Peyer's patch (tissue), 4 donors: Measurements from ENCODE around the gene ETV6. TPM values are rescaled to one million over a fixed set of nuclear protein-coding genes. Genes with fewer than 3 reads are reported as not detected.
A peak's percentile ranks its signal among the peaks of the same experiment; 100 is the strongest.

Experiments
- DNase-seq, 3 donors: peaks; one replicate each; pipeline ENCODE4 v3.0.0-alpha.2; 2017 to 2019
- H3K27ac ChIP-seq, 4 donors: fragments of 200-600 bp; sonication (generic); one replicate each; pipeline ENCODE4 v1.5.1; 2016 to 2019
- H3K27me3 ChIP-seq, 2 donors: fragments of 200-600 bp; sonication (generic); one replicate each; pipeline ENCODE4 v1.5.1; 2019
- H3K36me3 ChIP-seq, 3 donors: fragments of 200-600 bp; sonication (generic); one replicate each; pipeline ENCODE4 v1.5.1; 2016 to 2019
- H3K4me1 ChIP-seq, 4 donors: fragments of 200-600 bp; sonication (generic); one replicate each; pipeline ENCODE4 v1.5.1; 2016 to 2019
- H3K4me3 ChIP-seq, 4 donors: fragments of 200-600 bp; sonication (generic); 1 replicate in 3 of 4; 2 replicates in 1 of 4; pipeline ENCODE4 v1.5.1; 2016 to 2019; ENCODE audit warnings: mild to moderate bottlenecking in 1 of 4
- H3K9me3 ChIP-seq, 4 donors: fragments of 200-600 bp; sonication (generic); one replicate each; pipeline ENCODE4 v1.5.1; 2016 to 2019; ENCODE audit warnings: mild to moderate bottlenecking in 1 of 4
- POLR2A ChIP-seq, 2 donors: fragments of 450-650 bp; IDR thresholded peaks; one replicate each; pipeline ENCODE4 v1.5.1; 2017; ENCODE audit warnings: antibody characterized with exemption in 2 of 2, mild to moderate bottlenecking in 2 of 2, moderate library complexity in 2 of 2
- total RNA-seq, 4 donors: library from RNA; depleted of rRNA; stranded (reverse); fragments of >200 nt; gene quantifications; one replicate each; pipeline ENCODE4 v1.1.0, GENCODE V29; 2016
- TF ChIP-seq, protein P1 (sequence below), 6 experiments: fragments of 450-650 bp in 4 of 6; fragments of 200-600 bp in 2 of 6; sonication (generic) in 1 of 6; IDR thresholded peaks; one replicate each; pipeline ENCODE4 v1.5.1; 2017 to 2019; ENCODE audit warnings: antibody characterized with exemption in 6 of 6, mild to moderate bottlenecking in 3 of 6, moderate library complexity in 1 of 6

The ETV6 gene
- total RNA-seq, 4 donors from 2014 or later = 35.4 to 49.5 (median 42.2) TPM

DNA sequence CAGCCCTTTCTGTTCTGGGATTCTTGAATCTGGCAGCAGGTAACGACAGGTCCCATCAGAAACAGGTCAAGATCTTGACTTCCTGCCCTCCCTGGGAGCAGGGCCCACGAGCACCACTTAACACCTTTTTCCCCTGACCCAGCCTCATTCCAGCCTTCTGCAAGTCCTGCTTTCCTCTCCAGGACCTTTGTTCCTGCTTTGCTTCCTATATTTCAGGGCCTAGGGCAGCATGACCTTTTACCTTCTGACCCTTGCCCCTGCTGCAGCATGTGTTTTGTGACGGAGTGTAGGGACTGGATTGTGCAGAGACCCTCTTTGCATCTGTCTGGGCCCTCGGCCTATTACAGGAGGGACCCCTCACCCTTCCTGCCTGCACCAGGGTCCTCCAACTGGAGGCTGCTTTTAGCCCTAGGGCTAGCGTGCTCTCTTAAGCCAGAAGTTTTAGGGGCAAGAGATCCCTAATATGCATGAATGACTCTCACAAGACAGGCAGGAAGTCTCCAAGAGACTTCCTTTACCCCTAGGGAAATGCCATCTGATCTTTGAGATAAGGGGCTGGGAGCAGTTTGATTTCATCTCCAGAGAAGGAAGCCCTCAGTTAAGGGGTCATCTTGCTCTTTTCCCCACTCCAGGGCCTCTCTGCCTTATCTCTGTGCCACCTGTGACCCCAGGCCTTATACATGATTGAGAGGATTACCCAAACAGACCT, 211.8 kb downstream of the ETV6 start:
- Histone ChIP-seq H3K36me3 (peaks cover 0 to 17% (median 0%) of the 10 kb centered on the region in 3 donors), H3K27me3 (no peaks in the 10 kb centered on the region), H3K4me1 (peaks cover 0 to 28% (median 4%) of the 10 kb centered on the region in 4 donors), H3K4me3 (no peak overlapping the region), H3K9me3 (no peaks in the 10 kb centered on the region), H3K27ac (peak overlapping the region in 2 of 4 donors; percentile 25 to 77)
- TF ChIP-seq, protein P1, sequence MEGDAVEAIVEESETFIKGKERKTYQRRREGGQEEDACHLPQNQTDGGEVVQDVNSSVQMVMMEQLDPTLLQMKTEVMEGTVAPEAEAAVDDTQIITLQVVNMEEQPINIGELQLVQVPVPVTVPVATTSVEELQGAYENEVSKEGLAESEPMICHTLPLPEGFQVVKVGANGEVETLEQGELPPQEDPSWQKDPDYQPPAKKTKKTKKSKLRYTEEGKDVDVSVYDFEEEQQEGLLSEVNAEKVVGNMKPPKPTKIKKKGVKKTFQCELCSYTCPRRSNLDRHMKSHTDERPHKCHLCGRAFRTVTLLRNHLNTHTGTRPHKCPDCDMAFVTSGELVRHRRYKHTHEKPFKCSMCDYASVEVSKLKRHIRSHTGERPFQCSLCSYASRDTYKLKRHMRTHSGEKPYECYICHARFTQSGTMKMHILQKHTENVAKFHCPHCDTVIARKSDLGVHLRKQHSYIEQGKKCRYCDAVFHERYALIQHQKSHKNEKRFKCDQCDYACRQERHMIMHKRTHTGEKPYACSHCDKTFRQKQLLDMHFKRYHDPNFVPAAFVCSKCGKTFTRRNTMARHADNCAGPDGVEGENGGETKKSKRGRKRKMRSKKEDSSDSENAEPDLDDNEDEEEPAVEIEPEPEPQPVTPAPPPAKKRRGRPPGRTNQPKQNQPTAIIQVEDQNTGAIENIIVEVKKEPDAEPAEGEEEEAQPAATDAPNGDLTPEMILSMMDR (IDR thresholded peaks at IDR 0.05) = no peak
- no peak for TF ChIP-seq POLR2A (IDR thresholded peaks at IDR 0.05)
- no peak for DNase-seq

GRCh38 chr12:11861864-11862600, 212.6 kb downstream of the ETV6 start:
- H3K36me3 ChIP-seq = peaks cover 0 to 11% (median 0%) of the 10 kb centered on the region in 3 donors
- H3K27me3 ChIP-seq = no peaks in the 10 kb centered on the region
- H3K9me3 ChIP-seq = peaks cover 0 to 3% (median 0%) of the 10 kb centered on the region in 4 donors
- H3K4me3 ChIP-seq = no peak overlapping the region
- DNase-seq = no peak
- no peak for TF ChIP-seq POLR2A (IDR thresholded peaks at IDR 0.05)
- TF ChIP-seq, protein P1 (IDR thresholded peaks at IDR 0.05) = no peak
- peaks cover 0 to 28% (median 4%) of the 10 kb centered on the region in 4 donors for H3K4me1 ChIP-seq
- H3K27ac ChIP-seq = peak overlapping the region in 3 of 4 donors; percentile 25 to 77 (median 63)

DNA sequence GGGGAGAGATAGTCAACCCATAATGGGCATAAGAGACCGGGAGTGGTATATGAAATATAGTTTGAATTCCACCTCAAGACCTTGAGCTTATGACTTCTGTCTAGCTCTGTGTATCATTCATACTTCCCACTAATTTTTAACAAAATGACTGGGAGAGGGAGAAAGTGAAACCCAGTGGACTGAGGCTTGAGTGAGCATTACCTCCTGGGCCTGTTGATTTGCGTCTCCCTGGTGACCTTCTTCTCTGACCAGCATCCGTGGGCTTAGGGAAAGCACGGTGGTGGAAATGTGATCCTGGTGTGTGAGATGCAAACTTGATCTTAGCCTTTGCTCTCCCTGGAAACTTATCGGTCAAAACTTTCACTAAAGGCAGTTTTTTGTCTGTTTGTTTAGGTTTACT, 213.3 kb downstream of the ETV6 start:
- Histone ChIP-seq H3K4me3 (no peak overlapping the region), H3K27me3 (no peaks in the 10 kb centered on the region), H3K9me3 (peaks cover 0 to 3% (median 0%) of the 10 kb centered on the region in 4 donors), H3K27ac (peak overlapping the region in 3 of 4 donors; percentile 59 to 77 (median 63)), H3K36me3 (peaks cover 0 to 5% (median 0%) of the 10 kb centered on the region in 3 donors), H3K4me1 (peaks cover 0 to 28% (median 4%) of the 10 kb centered on the region in 4 donors)
- TF ChIP-seq, protein P1 (IDR thresholded peaks at IDR 0.05) = no peak
- TF ChIP-seq POLR2A (IDR thresholded peaks at IDR 0.05) = no peak
- DNase-seq = no peak

GRCh38 chr12:11863478-11863906, 214.0 kb downstream of the ETV6 start:
- Histone ChIP-seq H3K4me3 (no peak overlapping the region), H3K36me3 (peaks cover 0 to 4% (median 0%) of the 10 kb centered on the region in 3 donors), H3K27me3 (no peaks in the 10 kb centered on the region), H3K9me3 (peaks cover 0 to 3% (median 0%) of the 10 kb centered on the region in 4 donors), H3K27ac (peak overlapping the region; percentile 40 to 77 (median 61)), H3K4me1 (peaks cover 0 to 28% (median 4%) of the 10 kb centered on the region in 4 donors)
- TF ChIP-seq POLR2A (IDR thresholded peaks at IDR 0.05) = no peak
- TF ChIP-seq, protein P1 (IDR thresholded peaks at IDR 0.05) = no peak
- DNase-seq = no peak

DNA sequence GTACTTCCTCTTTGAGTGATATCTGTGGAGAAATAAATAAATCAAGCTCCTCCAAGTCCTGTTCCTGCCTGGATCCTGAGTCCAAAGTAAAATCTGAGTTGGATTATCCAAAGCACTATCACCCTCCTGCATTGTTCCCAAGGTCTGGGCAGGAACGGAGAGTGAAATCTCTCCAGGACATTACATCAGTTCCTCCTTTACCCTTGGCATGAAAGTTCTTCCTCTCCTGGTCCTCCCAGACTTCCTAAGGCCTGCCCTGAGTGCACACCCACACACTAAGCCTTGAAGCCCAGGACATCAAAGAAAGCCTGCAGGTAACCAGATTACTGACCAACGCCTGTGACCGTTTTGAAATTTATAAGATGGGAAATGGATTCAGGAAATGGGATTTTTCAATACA, 214.5 kb downstream of the ETV6 start:
- Histone ChIP-seq H3K27me3 (no peaks in the 10 kb centered on the region), H3K9me3 (peaks cover 0 to 3% (median 0%) of the 10 kb centered on the region in 4 donors), H3K4me3 (no peak overlapping the region), H3K36me3 (peaks cover 0 to 8% (median 0%) of the 10 kb centered on the region in 3 donors), H3K27ac (peak overlapping the region; percentile 40 to 77 (median 61)), H3K4me1 (peaks cover 0 to 28% (median 4%) of the 10 kb centered on the region in 4 donors)
- no peak for TF ChIP-seq POLR2A (IDR thresholded peaks at IDR 0.05)
- TF ChIP-seq, protein P1 (IDR thresholded peaks at IDR 0.05) = no peak
- no peak for DNase-seq
